Measurements from ENCODE around the gene NXPH4. TPM values are rescaled to one million over a fixed set of nuclear protein-coding genes. Genes with fewer than 3 reads are reported as not detected.

NXPH4 gene
- total and polyA plus RNA-seq, 2 donors (not counting 1 experiment from before 2014, with no cell fraction given): 3.5 to 8.6 TPM

GRCh38 chr12:57200497-57200896 is 16.1 kb upstream of the NXPH4 start:
- Histone ChIP-seq H3K9ac (ENCODE audit: low read length) (no peak overlapping the region), H3K27ac (ENCODE audit: low read length in 2 of 2) (no peak overlapping the region), H3K4me2 (replicated peaks; ENCODE audit: low read depth, low read length, poor library complexity, severe bottlenecking) (no peak overlapping the region), H3K9me3 (ENCODE audit: control extremely low read depth in 1 of 3, control insufficient read depth in 2 of 3, insufficient read depth in 1 of 3, low read length in 2 of 3) (no peaks in the 10 kb centered on the region), H3K4me3 (ENCODE audit: control extremely low read depth in 1 of 5, extremely low read depth in 1 of 5, insufficient read depth in 1 of 5, low read depth in 2 of 5, low read length in 4 of 5) (no peak overlapping the region), H2AFZ (ENCODE audit: insufficient read depth, low read depth, low read length, poor library complexity, severe bottlenecking) (no peak overlapping the region), H3K4me1 (ENCODE audit: control insufficient read depth in 2 of 2, insufficient read depth in 2 of 2, low read length in 2 of 2) (no peaks in the 10 kb centered on the region), H3K79me2 (ENCODE audit: control insufficient read depth, insufficient read depth, low read length) (no peaks in the 10 kb centered on the region), H4K20me1 (ENCODE audit: control insufficient read depth, insufficient read depth, low read length, poor library complexity, severe bottlenecking) (no peaks in the 10 kb centered on the region), H3K36me3 (replicated peaks in 1 of 2; ENCODE audit: control extremely low read depth in 1 of 2, control insufficient read depth in 1 of 2, extremely low read depth in 1 of 2, insufficient read depth in 2 of 2, low read length in 1 of 2) (no peaks in the 10 kb centered on the region), H3K27me3 (replicated peaks in 1 of 4; ENCODE audit: control extremely low read depth in 1 of 4, control insufficient read depth in 3 of 4, insufficient read depth in 4 of 4, low read length in 3 of 4) (no peaks in the 10 kb centered on the region)
- ChIA-PET CTCF (no interaction called here), POLR2A (no interaction called here)
- Mint-ChIP-seq H3K27ac (no peak overlapping the region), H3K4me1 (no peaks in the 10 kb centered on the region), H3K4me3 (no peak overlapping the region), H3K9me3 (ENCODE audit: insufficient read depth) (no peaks in the 10 kb centered on the region), H3K27me3 (no peaks in the 10 kb centered on the region)
- DNase-seq (no peak), ATAC-seq (ENCODE audit: low read depth) (no peak)
- TF ChIP-seq EZH2 (IDR thresholded peaks at IDR 0.05; ENCODE audit: borderline replicate concordance, insufficient read depth, low read depth, low read length, poor library complexity, severe bottlenecking): no peak
- TF ChIP-seq CTCF (IDR thresholded peaks at IDR 0.05): no peak
- WGBS (ENCODE audit: insufficient coverage): 93% methylated on average over 14 of the region's 15 CpGs
- intact Hi-C loops (cut with micrococcal nuclease): no loop called here

GRCh38 chr12:57201219-57201618 is 15.4 kb upstream of the NXPH4 start:
- intact Hi-C loops (cut with micrococcal nuclease): no loop called here
- Mint-ChIP-seq H3K4me3 (no peak overlapping the region), H3K27me3 (no peaks in the 10 kb centered on the region), H3K27ac (no peak overlapping the region), H3K4me1 (no peaks in the 10 kb centered on the region), H3K9me3 (ENCODE audit: insufficient read depth) (no peaks in the 10 kb centered on the region)
- ChIA-PET CTCF (no interaction called here), POLR2A (no interaction called here)
- Histone ChIP-seq H3K4me2 (replicated peaks; ENCODE audit: low read depth, low read length, poor library complexity, severe bottlenecking) (no peak overlapping the region), H4K20me1 (ENCODE audit: control insufficient read depth, insufficient read depth, low read length, poor library complexity, severe bottlenecking) (no peaks in the 10 kb centered on the region), H3K4me3 (ENCODE audit: control extremely low read depth in 1 of 5, extremely low read depth in 1 of 5, insufficient read depth in 1 of 5, low read depth in 2 of 5, low read length in 4 of 5) (no peak overlapping the region), H3K9me3 (ENCODE audit: control extremely low read depth in 1 of 3, control insufficient read depth in 2 of 3, insufficient read depth in 1 of 3, low read length in 2 of 3) (no peaks in the 10 kb centered on the region), H3K79me2 (ENCODE audit: control insufficient read depth, insufficient read depth, low read length) (no peaks in the 10 kb centered on the region), H3K36me3 (replicated peaks in 1 of 2; ENCODE audit: control extremely low read depth in 1 of 2, control insufficient read depth in 1 of 2, extremely low read depth in 1 of 2, insufficient read depth in 2 of 2, low read length in 1 of 2) (no peaks in the 10 kb centered on the region), H3K4me1 (ENCODE audit: control insufficient read depth in 2 of 2, insufficient read depth in 2 of 2, low read length in 2 of 2) (no peaks in the 10 kb centered on the region), H2AFZ (ENCODE audit: insufficient read depth, low read depth, low read length, poor library complexity, severe bottlenecking) (no peak overlapping the region), H3K27ac (ENCODE audit: low read length in 2 of 2) (no peak overlapping the region), H3K9ac (ENCODE audit: low read length) (no peak overlapping the region), H3K27me3 (replicated peaks in 1 of 4; ENCODE audit: control extremely low read depth in 1 of 4, control insufficient read depth in 3 of 4, insufficient read depth in 4 of 4, low read length in 3 of 4) (no peaks in the 10 kb centered on the region)
- 97% methylated on average over 6 of the region's 8 CpGs for WGBS (ENCODE audit: insufficient coverage)
- DNase-seq: no peak
- ATAC-seq (ENCODE audit: low read depth): no peak
- no peak for TF ChIP-seq EZH2 (IDR thresholded peaks at IDR 0.05; ENCODE audit: borderline replicate concordance, insufficient read depth, low read depth, low read length, poor library complexity, severe bottlenecking)
- TF ChIP-seq CTCF (IDR thresholded peaks at IDR 0.05): no peak

Measured in B cell (primary cell).